IMR-90 (cell line): Measurements from ENCODE around the gene MRE11. TPM values are rescaled to one million over a fixed set of nuclear protein-coding genes. Genes with fewer than 3 reads are reported as not detected.

Source experiments
- ATAC-seq: fragments of 200-7000 bp; cut with Tn5 transposase; 2 replicates; pipeline ENCODE4 v1.9.1; 2020; ENCODE audit warnings: low read depth, mild to moderate bottlenecking, moderate library complexity
- BruUV-seq: library from RNA; stranded (reverse); fragments of 400-500 nt; replicated peaks from 2 replicates; lab custom pipeline; 2021; lab: Mats Ljungman, UMichigan
- CTCF ChIA-PET: fragments of 300-600 bp; formaldehyde crosslinking; extraction: SDS; loops from one replicate; lab custom pipeline; 2021; ENCODE audit warnings: antibody characterized with exemption; lab: Yijun Ruan, JAX
- POLR2A ChIA-PET: fragments of 300-600 bp; sonication (Branson Sonifier 250); formaldehyde crosslinking; loops from one replicate; lab custom pipeline; 2022; ENCODE audit warnings: antibody characterized with exemption; ENCODE audit not compliant: unreplicated experiment; lab: Charles Lee
- DNase-seq: peaks from one replicate; pipeline ENCODE4 v3.0.0; 2013
- H2AFZ ChIP-seq: replicated peaks from 2 replicates; pipeline ENCODE3; 2013; ENCODE audit warnings: low read length, mild to moderate bottlenecking; ENCODE audit not compliant: poor library complexity
- H2AK5ac ChIP-seq: 2 replicates; pipeline ENCODE4 v1.6.1; 2013; ENCODE audit warnings: low read depth, low read length, inconsistent platforms
- H2AK9ac ChIP-seq: replicated peaks from 2 replicates; pipeline ENCODE3; 2013; ENCODE audit warnings: mild to moderate bottlenecking, low read depth, low read length, moderate library complexity; ENCODE audit not compliant: poor library complexity
- H2BK120ac ChIP-seq: 2 replicates; pipeline ENCODE4 v1.6.1; 2013; ENCODE audit warnings: low read depth, low read length, inconsistent platforms
- H2BK15ac ChIP-seq: 3 replicates; pipeline ENCODE4 v1.6.1; 2013; ENCODE audit warnings: low read depth, low read length, inconsistent platforms
- H2BK20ac ChIP-seq: 2 replicates; pipeline ENCODE4 v1.6.1; 2013; ENCODE audit warnings: low read depth, mild to moderate bottlenecking, inconsistent platforms, low read length, moderate library complexity
- H2BK5ac ChIP-seq: 2 replicates; pipeline ENCODE4 v1.6.1; 2013; ENCODE audit warnings: mild to moderate bottlenecking, low read depth, low read length, inconsistent platforms; ENCODE audit not compliant: poor library complexity, severe bottlenecking
- H3K14ac ChIP-seq: replicated peaks from 2 replicates; pipeline ENCODE4 v1.6.1; 2013; ENCODE audit warnings: low read depth, low read length, inconsistent platforms
- H3K18ac ChIP-seq: 2 replicates; pipeline ENCODE4 v1.6.1; 2013; ENCODE audit warnings: low read depth, low read length, control low read depth
- H3K23ac ChIP-seq: 2 replicates; pipeline ENCODE4 v1.6.1; 2013; ENCODE audit warnings: low read depth, low read length, inconsistent platforms
- H3K27ac ChIP-seq: 2 replicates; pipeline ENCODE4 v1.5.1; 2013; ENCODE audit warnings: mild to moderate bottlenecking, control low read depth, low read length; ENCODE audit not compliant: insufficient read depth
- H3K27me3 ChIP-seq: 2 replicates; pipeline ENCODE4 v1.6.1; 2013; ENCODE audit warnings: low read length; ENCODE audit not compliant: control insufficient read depth, insufficient read depth
- H3K36me3 ChIP-seq: 2 replicates; pipeline ENCODE4 v1.6.1; 2013; ENCODE audit warnings: low read length, mixed read lengths; ENCODE audit not compliant: control insufficient read depth, insufficient read depth
- H3K4ac ChIP-seq: 2 replicates; pipeline ENCODE4 v1.6.1; 2013; ENCODE audit warnings: low read depth, low read length, inconsistent platforms
- H3K4me1 ChIP-seq: 2 replicates; pipeline ENCODE4 v1.6.1; 2013; ENCODE audit warnings: low read length, mixed read lengths; ENCODE audit not compliant: control insufficient read depth, insufficient read depth
- H3K4me2 ChIP-seq: 2 replicates; pipeline ENCODE4 v1.6.1; 2013; ENCODE audit warnings: low read depth, mild to moderate bottlenecking, control low read depth, low read length, moderate library complexity
- H3K4me3 ChIP-seq: 2 replicates; pipeline ENCODE4 v1.5.1; 2013; ENCODE audit warnings: low read depth, mild to moderate bottlenecking, control low read depth, low read length, moderate library complexity; ENCODE audit not compliant: insufficient read depth
- H3K56ac ChIP-seq: 2 replicates; pipeline ENCODE4 v1.6.1; 2013; ENCODE audit warnings: low read length, inconsistent platforms; ENCODE audit not compliant: insufficient read depth; ENCODE audit errors: extremely low read depth
- H3K79me1 ChIP-seq, 2 experiments: 2 replicates each; pipeline ENCODE4 v1.6.1; 2013; ENCODE audit warnings: low read length in 2 of 2, inconsistent platforms in 1 of 2, low read depth in 1 of 2
- H3K9ac ChIP-seq: 2 replicates; pipeline ENCODE4 v1.6.1; 2013; ENCODE audit warnings: low read depth, low read length, control low read depth
- H3K9me1 ChIP-seq: 2 replicates; pipeline ENCODE4 v1.6.1; 2013; ENCODE audit warnings: low read length, inconsistent platforms; ENCODE audit not compliant: insufficient read depth
- H3K9me3 ChIP-seq: 2 replicates; pipeline ENCODE4 v1.6.1; 2013; ENCODE audit warnings: low read length; ENCODE audit not compliant: control insufficient read depth, insufficient read depth
- H4K20me1 ChIP-seq: 2 replicates; pipeline ENCODE4 v1.6.1; 2013; ENCODE audit warnings: low read length, inconsistent platforms; ENCODE audit not compliant: insufficient read depth
- H4K5ac ChIP-seq: 2 replicates; pipeline ENCODE4 v1.6.1; 2013; ENCODE audit warnings: mild to moderate bottlenecking, low read depth, low read length, control low read depth
- H4K8ac ChIP-seq, 2 experiments: 2 replicates each; pipeline ENCODE4 v1.6.1; 2013; ENCODE audit warnings: low read depth in 2 of 2, low read length in 2 of 2, control low read depth in 1 of 2, inconsistent platforms in 1 of 2
- H4K91ac ChIP-seq: 2 replicates; pipeline ENCODE4 v1.6.1; 2013; ENCODE audit warnings: low read depth, low read length, inconsistent platforms; ENCODE audit not compliant: insufficient read depth
- CEBPB ChIP-seq: IDR thresholded peaks from 2 replicates; pipeline ENCODE4 v1.6.1; 2012; ENCODE audit warnings: low read depth, low read length, improper control_type of control experiment
- POLR2A ChIP-seq: IDR thresholded peaks from 2 replicates; pipeline ENCODE4 v1.6.1; 2012; ENCODE audit warnings: mild to moderate bottlenecking, low read depth, low read length
- WGBS, 2 experiments: methylation state at CpG; one replicate each; pipeline versions ENCODE4 v1.1.5 to v1.1.7; 2013; ENCODE audit warnings: missing lambda C conversion rate in 2 of 2; ENCODE audit not compliant: insufficient read length in 1 of 2; ENCODE audit errors: extremely low coverage in 2 of 2; 5-methylcytosine and 5-hydroxymethylcytosine counted together
- dilution Hi-C: fragments of 300-500 bp; cut with HindIII; formaldehyde crosslinking; loops from one replicate; pipeline ENCODE4 v1.14.3; 2018; ENCODE audit warnings: low sequenced_read_pairs; ENCODE audit not compliant: unreplicated experiment
- in situ Hi-C: fragments of 300-500 bp; cut with MboI; formaldehyde crosslinking; loops from 3 replicates; pipeline ENCODE4 v1.14.3; 2019; ENCODE audit warnings: low sequenced_read_pairs, inconsistent platforms, mixed read lengths
- intact Hi-C: fragments of 100-400 bp; cut with micrococcal nuclease; formaldehyde crosslinking; loops from 2 replicates; pipeline ENCODE4 v1.10.0; 2022
- polyA plus RNA-seq, 3 experiments: library from polyadenylated mRNA; depleted of rRNA; stranded (reverse); fragments of >200 nt; gene quantifications; 2 replicates each; pipeline ENCODE4 v1.2.3, GENCODE V29; 2012; ENCODE audit warnings: low replicate concordance in 1 of 3
- total RNA-seq: library from RNA; depleted of rRNA; stranded (reverse); fragments of >200 nt; gene quantifications from 2 replicates; pipeline ENCODE4 v1.2.3, GENCODE V29; 2012

MRE11 gene
- total and polyA plus RNA-seq, 2 of the 4 experiments (the other 2 are of a cell fraction): 9.0 to 15.6 TPM

DNA sequence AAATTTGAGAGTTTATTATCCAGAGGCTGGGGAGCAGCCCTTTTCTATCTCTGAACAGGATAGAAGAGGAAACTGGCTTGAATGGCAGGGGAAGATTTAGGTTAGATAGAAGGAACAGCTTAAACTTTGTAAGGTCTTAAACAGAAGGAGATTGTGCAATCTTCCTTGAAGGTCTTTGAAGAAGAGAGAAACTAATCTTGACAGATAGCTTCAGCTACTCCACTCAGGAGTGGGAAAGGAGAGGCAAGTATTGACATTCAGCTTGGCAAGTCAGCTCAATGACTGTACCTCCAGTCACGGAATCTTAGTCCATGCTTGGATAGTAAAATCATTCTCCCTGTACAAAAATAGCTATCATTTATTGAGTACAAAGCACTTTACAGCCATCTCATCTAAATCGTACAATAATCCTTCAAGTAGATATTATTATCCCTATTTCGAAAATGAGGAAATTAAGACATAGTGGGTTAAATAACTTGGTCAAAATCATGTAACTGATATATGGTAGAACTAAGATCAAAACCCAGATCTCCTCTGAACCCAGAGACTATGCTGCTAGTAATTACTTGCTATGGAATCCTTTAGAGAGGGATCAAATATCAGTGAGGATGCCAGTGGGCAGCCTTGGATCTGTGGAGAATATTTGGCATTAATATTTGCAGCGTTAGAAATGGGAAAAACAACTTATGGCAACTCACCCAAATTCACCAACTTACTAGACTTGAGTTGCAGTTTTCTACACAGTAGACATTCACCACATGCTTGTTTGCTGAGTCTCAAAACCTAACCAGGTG lies 33.2 kb upstream of the MRE11 start:
- WGBS, 2 experiments: no CpG with 5 or more reads among the region's 4 CpGs
- CTCF ChIA-PET: interaction anchor here (0.6 to 1.3 kb wide), 4 partner anchors 22 to 1152 kb away, joined by 3 to 4 read pairs (median 4); no protein-coding TSS in a partner anchor
- intact Hi-C loops: loop anchor here (5.0 kb wide), 1 partner anchor 1900 kb away; no protein-coding TSS in a partner anchor

More for the DNA sequence above, 33.2 kb upstream of the MRE11 start:
- POLR2A ChIA-PET: no interaction called here
- no peak overlapping the region for H2BK20ac ChIP-seq
- ATAC-seq (no peak), DNase-seq (peak; percentile 23)
- no peaks in the 10 kb centered on the region for H4K20me1 ChIP-seq
- H2AK9ac ChIP-seq: no peak overlapping the region
- H3K4me3 ChIP-seq: no peak overlapping the region
- no peak overlapping the region for H3K56ac ChIP-seq
- H3K14ac ChIP-seq: no peak overlapping the region
- H3K27me3 ChIP-seq: no peaks in the 10 kb centered on the region
- H3K36me3 ChIP-seq: no peaks in the 10 kb centered on the region
- H4K5ac ChIP-seq: no peak overlapping the region
- no peak overlapping the region for H2AFZ ChIP-seq
- no peak overlapping the region for H3K4ac ChIP-seq
- H2AK5ac ChIP-seq: no peak overlapping the region
- BruUV-seq: no TSS peak
- dilution Hi-C loops (no loop called here), in situ Hi-C loops (loop anchor here (10.0 kb wide), 1 partner anchor 48 kb away; no protein-coding TSS in a partner anchor)
- H3K79me1 ChIP-seq: no peaks in the 10 kb centered on the region
- H3K9ac ChIP-seq: no peak overlapping the region
- TF ChIP-seq POLR2A (no peak), CEBPB (peak; percentile 88)
- no peak overlapping the region for H4K8ac ChIP-seq
- no peaks in the 10 kb centered on the region for H3K9me3 ChIP-seq
- no peak overlapping the region for H4K91ac ChIP-seq
- H3K23ac ChIP-seq: no peak overlapping the region
- H3K27ac ChIP-seq: no peak overlapping the region
- no peak overlapping the region for H3K18ac ChIP-seq
- H2BK15ac ChIP-seq: no peak overlapping the region
- H3K9me1 ChIP-seq: no peaks in the 10 kb centered on the region
- no peak overlapping the region for H2BK120ac ChIP-seq
- no peak overlapping the region for H3K4me2 ChIP-seq
- H3K4me1 ChIP-seq: no peaks in the 10 kb centered on the region
- H2BK5ac ChIP-seq: no peak overlapping the region
